OCI-LY7 (cell line): Measurements from ENCODE around the gene TMEM231. TPM values are rescaled to one million over a fixed set of nuclear protein-coding genes. Genes with fewer than 3 reads are reported as not detected.

ENCODE experiments used
- BruUV-seq: library from RNA; stranded (reverse); fragments of 400-500 nt; replicated peaks from 2 replicates; lab custom pipeline; 2021; lab: Mats Ljungman, UMichigan
- CTCF ChIA-PET: fragments of 300-600 bp; sonication (Branson Sonifier 250); formaldehyde crosslinking; loops from one replicate; lab custom pipeline; 2022; ENCODE audit warnings: antibody characterized with exemption; ENCODE audit not compliant: unreplicated experiment; lab: Charles Lee
- POLR2A ChIA-PET: fragments of 300-600 bp; sonication (Branson Sonifier 250); formaldehyde crosslinking; loops from one replicate; lab custom pipeline; 2022; ENCODE audit warnings: antibody characterized with exemption; lab: Charles Lee
- DNase-seq: peaks from one replicate; pipeline ENCODE4 v3.0.0-alpha.2; 2015; ENCODE audit warnings: low spot score
- H2AFZ ChIP-seq: fragments of 200-600 bp; sonication (generic), shearing (Covaris generic); 2 replicates; pipeline ENCODE4 v1.6.1; 2014; ENCODE audit warnings: mild to moderate bottlenecking, antibody characterized with exemption, low read length, moderate library complexity
- H3K27ac ChIP-seq: fragments of 200-600 bp; sonication (generic); 2 replicates; pipeline ENCODE4 v1.5.1; 2014; ENCODE audit warnings: mixed run types, low read depth, mild to moderate bottlenecking, moderate library complexity, low read length, inconsistent platforms; ENCODE audit not compliant: poor library complexity, severe bottlenecking
- H3K36me3 ChIP-seq: fragments of 200-600 bp; sonication (generic); 2 replicates; pipeline ENCODE4 v1.6.1; 2014; ENCODE audit warnings: mild to moderate bottlenecking, antibody characterized with exemption, low read length, moderate library complexity, mixed read lengths; ENCODE audit not compliant: insufficient read depth
- H3K4me1 ChIP-seq: fragments of 200-600 bp; sonication (generic); 2 replicates; pipeline ENCODE4 v1.5.1; 2014; ENCODE audit warnings: mild to moderate bottlenecking, low read length; ENCODE audit not compliant: insufficient read depth, poor library complexity, severe bottlenecking
- H3K4me2 ChIP-seq: fragments of 200-600 bp; sonication (generic); 2 replicates; pipeline ENCODE4 v1.6.1; 2014; ENCODE audit warnings: mild to moderate bottlenecking, low read length
- H3K4me3 ChIP-seq: fragments of 200-600 bp; sonication (generic); 2 replicates; pipeline ENCODE4 v1.5.1; 2014; ENCODE audit warnings: mild to moderate bottlenecking, low read depth, low read length; ENCODE audit not compliant: poor library complexity, severe bottlenecking
- H3K79me2 ChIP-seq: fragments of 200-600 bp; sonication (generic); 2 replicates; pipeline ENCODE4 v1.6.1; 2016; ENCODE audit warnings: low read depth, mild to moderate bottlenecking, low read length, moderate library complexity, mixed read lengths; ENCODE audit not compliant: insufficient read depth
- H3K9me2 ChIP-seq: fragments of 200-600 bp; sonication (generic); 2 replicates; pipeline ENCODE4 v1.6.1; 2016; ENCODE audit warnings: mild to moderate bottlenecking, low read length, mixed read lengths; ENCODE audit not compliant: insufficient read depth
- H3K9me3 ChIP-seq: fragments of 200-600 bp; sonication (generic); 2 replicates; pipeline ENCODE4 v1.6.1; 2014; ENCODE audit warnings: mild to moderate bottlenecking, mixed run types, low read length, mixed read lengths
- H4K20me1 ChIP-seq: fragments of 200-600 bp; sonication (generic); 2 replicates; pipeline ENCODE4 v1.6.1; 2014; ENCODE audit warnings: mild to moderate bottlenecking, antibody characterized with exemption, low read length, moderate library complexity, mixed read lengths; ENCODE audit not compliant: insufficient read depth
- CTCF ChIP-seq: fragments of 200-600 bp; sonication (generic); conservative IDR thresholded peaks from 2 replicates; pipeline ENCODE4 v1.5.1; 2014; ENCODE audit warnings: mild to moderate bottlenecking, antibody characterized with exemption, low read length, moderate library complexity, mixed read lengths
- EZH2phosphoT487 ChIP-seq: fragments of 200-600 bp; sonication (generic); IDR thresholded peaks from 2 replicates; pipeline ENCODE4 v1.6.1; 2018; ENCODE audit warnings: low read depth, borderline replicate concordance, mild to moderate bottlenecking, mixed run types, antibody characterized with exemption, low read length, moderate library complexity, mixed read lengths
- intact Hi-C: fragments of 100-400 bp; cut with micrococcal nuclease; formaldehyde crosslinking; loops from one replicate; pipeline ENCODE4 v1.10.0; 2022; ENCODE audit not compliant: unreplicated experiment
- total RNA-seq, 2 experiments: library from RNA; depleted of rRNA in 1 of 2; stranded (reverse); fragments of >200 nt in 1 of 2; shearing (Covaris generic) in 1 of 2; gene quantifications; 2 replicates each; pipeline ENCODE4 v1.2.3, GENCODE V29; 2014 to 2022

Gene TMEM231
- total RNA-seq, 2 experiments from 2014 or later = 6.6 to 6.9 TPM

GRCh38 chr16:75534560-75535205 is 21.4 kb downstream of the TMEM231 start:
- H2AFZ ChIP-seq = no peak overlapping the region
- no peak overlapping the region for H3K27ac ChIP-seq
- no TSS peak for BruUV-seq
- intact Hi-C loops = no loop called here
- ChIA-PET CTCF (no interaction called here), POLR2A (interaction anchor here (0.5 to 0.9 kb wide), 3 partner anchors 71 to 228 kb away, joined by 3 read pairs; no protein-coding TSS in a partner anchor)
- TF ChIP-seq EZH2phosphoT487 = no peak
- no peak for TF ChIP-seq CTCF
- no peak for DNase-seq
- H3K9me3 ChIP-seq = no peaks in the 10 kb centered on the region
- no peak overlapping the region for H3K4me3 ChIP-seq
- no peaks in the 10 kb centered on the region for H4K20me1 ChIP-seq
- no peaks in the 10 kb centered on the region for H3K4me1 ChIP-seq
- no peak overlapping the region for H3K4me2 ChIP-seq
- no peaks in the 10 kb centered on the region for H3K9me2 ChIP-seq
- no peaks in the 10 kb centered on the region for H3K36me3 ChIP-seq
- no peaks in the 10 kb centered on the region for H3K79me2 ChIP-seq

GRCh38 chr16:75532791-75533190 is 23.3 kb downstream of the TMEM231 start:
- H3K27ac ChIP-seq = no peak overlapping the region
- H3K4me1 ChIP-seq = no peaks in the 10 kb centered on the region
- intact Hi-C loops = no loop called here
- H3K9me2 ChIP-seq = no peaks in the 10 kb centered on the region
- H3K9me3 ChIP-seq = no peaks in the 10 kb centered on the region
- DNase-seq = no peak
- no peak overlapping the region for H3K4me3 ChIP-seq
- CTCF ChIA-PET = no interaction called here
- H2AFZ ChIP-seq = no peak overlapping the region
- no peak overlapping the region for H3K4me2 ChIP-seq
- TF ChIP-seq EZH2phosphoT487 = no peak
- TF ChIP-seq CTCF = no peak
- H4K20me1 ChIP-seq = no peaks in the 10 kb centered on the region
- BruUV-seq = no TSS peak
- H3K36me3 ChIP-seq = no peaks in the 10 kb centered on the region
- no peaks in the 10 kb centered on the region for H3K79me2 ChIP-seq
- POLR2A ChIA-PET = no interaction called here

GRCh38 chr16:75532142-75532765 is 23.8 kb downstream of the TMEM231 start:
- H3K79me2 ChIP-seq = no peaks in the 10 kb centered on the region
- H3K9me2 ChIP-seq = no peaks in the 10 kb centered on the region
- no peaks in the 10 kb centered on the region for H3K4me1 ChIP-seq
- DNase-seq = no peak
- no peak overlapping the region for H3K4me3 ChIP-seq
- POLR2A ChIA-PET = interaction anchor here (1.4 kb wide), 1 partner anchor 21 kb away, joined by 7 read pairs; no protein-coding TSS in a partner anchor
- no peak for TF ChIP-seq CTCF
- CTCF ChIA-PET = no interaction called here
- H2AFZ ChIP-seq = no peak overlapping the region
- H3K9me3 ChIP-seq = no peaks in the 10 kb centered on the region
- H3K36me3 ChIP-seq = no peaks in the 10 kb centered on the region
- intact Hi-C loops = no loop called here
- BruUV-seq = no TSS peak
- H4K20me1 ChIP-seq = no peaks in the 10 kb centered on the region
- H3K27ac ChIP-seq = no peak overlapping the region
- H3K4me2 ChIP-seq = no peak overlapping the region
